HEK293 (cell line): Measurements from ENCODE around the gene CD19.

ENCODE experiments used
- ZNF776 ChIP-seq: fragments of 450-650 bp; formaldehyde crosslinking; IDR thresholded peaks from 2 replicates; pipeline ENCODE4 v1.5.0; 2017; ENCODE audit warnings: missing biosample characterization, missing genetic modification characterization, borderline replicate concordance
- TF ChIP-seq, protein P1 (sequence below): fragments of 450-650 bp; formaldehyde crosslinking; IDR thresholded peaks from 2 replicates; pipeline ENCODE4 v1.5.1; 2016; ENCODE audit warnings: missing biosample characterization, missing genetic modification characterization
- TF ChIP-seq, protein P2 (sequence below): fragments of 450-650 bp; formaldehyde crosslinking; IDR thresholded peaks from 2 replicates; pipeline ENCODE4 v1.5.1; 2016; ENCODE audit warnings: missing biosample characterization, missing genetic modification characterization

DNA sequence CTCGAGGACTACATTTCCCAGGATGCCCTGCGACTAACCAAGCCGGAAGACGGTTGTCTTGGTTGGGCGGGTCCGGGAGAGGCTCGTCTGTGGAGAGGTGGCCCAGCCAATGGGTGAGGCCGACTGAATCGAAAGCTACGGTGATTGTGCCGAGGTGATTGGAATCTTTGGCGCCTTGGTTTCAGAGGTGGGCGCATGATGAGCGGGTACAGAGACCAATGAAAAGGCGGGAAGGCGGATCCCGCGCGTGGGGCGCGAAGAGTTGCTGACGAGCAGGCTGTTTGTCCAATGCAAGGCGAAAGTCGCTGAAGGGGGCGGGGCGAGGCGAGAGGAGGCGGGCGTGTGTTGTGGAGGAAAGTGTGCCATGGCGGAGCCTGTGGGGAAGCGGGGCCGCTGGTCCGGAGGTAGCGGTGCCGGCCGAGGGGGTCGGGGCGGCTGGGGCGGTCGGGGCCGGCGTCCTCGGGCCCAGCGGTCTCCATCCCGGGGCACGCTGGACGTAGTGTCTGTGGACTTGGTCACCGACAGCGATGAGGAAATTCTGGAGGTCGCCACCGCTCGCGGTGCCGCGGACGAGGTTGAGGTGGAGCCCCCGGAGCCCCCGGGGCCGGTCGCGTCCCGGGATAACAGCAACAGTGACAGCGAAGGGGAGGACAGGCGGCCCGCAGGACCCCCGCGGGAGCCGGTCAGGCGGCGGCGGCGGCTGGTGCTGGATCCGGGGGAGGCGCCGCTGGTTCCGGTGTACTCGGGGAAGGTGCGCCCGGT is 19.1 kb downstream of the CD19 start, which contains the start of gene NFATC2IP:
- TF ChIP-seq, protein P1, sequence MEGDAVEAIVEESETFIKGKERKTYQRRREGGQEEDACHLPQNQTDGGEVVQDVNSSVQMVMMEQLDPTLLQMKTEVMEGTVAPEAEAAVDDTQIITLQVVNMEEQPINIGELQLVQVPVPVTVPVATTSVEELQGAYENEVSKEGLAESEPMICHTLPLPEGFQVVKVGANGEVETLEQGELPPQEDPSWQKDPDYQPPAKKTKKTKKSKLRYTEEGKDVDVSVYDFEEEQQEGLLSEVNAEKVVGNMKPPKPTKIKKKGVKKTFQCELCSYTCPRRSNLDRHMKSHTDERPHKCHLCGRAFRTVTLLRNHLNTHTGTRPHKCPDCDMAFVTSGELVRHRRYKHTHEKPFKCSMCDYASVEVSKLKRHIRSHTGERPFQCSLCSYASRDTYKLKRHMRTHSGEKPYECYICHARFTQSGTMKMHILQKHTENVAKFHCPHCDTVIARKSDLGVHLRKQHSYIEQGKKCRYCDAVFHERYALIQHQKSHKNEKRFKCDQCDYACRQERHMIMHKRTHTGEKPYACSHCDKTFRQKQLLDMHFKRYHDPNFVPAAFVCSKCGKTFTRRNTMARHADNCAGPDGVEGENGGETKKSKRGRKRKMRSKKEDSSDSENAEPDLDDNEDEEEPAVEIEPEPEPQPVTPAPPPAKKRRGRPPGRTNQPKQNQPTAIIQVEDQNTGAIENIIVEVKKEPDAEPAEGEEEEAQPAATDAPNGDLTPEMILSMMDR (tag by site-specific recombination) = no peak
- TF ChIP-seq, protein P2, sequence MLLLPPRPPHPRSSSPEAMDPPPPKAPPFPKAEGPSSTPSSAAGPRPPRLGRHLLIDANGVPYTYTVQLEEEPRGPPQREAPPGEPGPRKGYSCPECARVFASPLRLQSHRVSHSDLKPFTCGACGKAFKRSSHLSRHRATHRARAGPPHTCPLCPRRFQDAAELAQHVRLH (tag by site-specific recombination) = no peak
- TF ChIP-seq ZNF776 (tag by site-specific recombination) = no peak
